Osteocyte (in vitro differentiated cells): ENCODE data around the gene FNDC3B. TPM values are rescaled to one million over a fixed set of nuclear protein-coding genes. Genes with fewer than 3 reads are reported as not detected.

Source experiments
- DNase-seq: peaks from one replicate; pipeline ENCODE4 v3.0.0; 2021; ENCODE audit warnings: mixed read lengths; ENCODE audit not compliant: unreplicated experiment; ENCODE audit errors: extremely low spot score
- H3K27ac Mint-ChIP-seq: one replicate; pipeline ENCODE4 v1.8.0; 2021; ENCODE audit warnings: mild to moderate bottlenecking, mixed read lengths; ENCODE audit not compliant: unreplicated experiment
- H3K27me3 Mint-ChIP-seq: one replicate; pipeline ENCODE4 v1.8.0; 2021; ENCODE audit warnings: mixed read lengths; ENCODE audit not compliant: unreplicated experiment
- H3K36me3 Mint-ChIP-seq: one replicate; pipeline ENCODE4 v1.8.0; 2021; ENCODE audit warnings: mixed read lengths; ENCODE audit not compliant: unreplicated experiment
- H3K4me1 Mint-ChIP-seq: one replicate; pipeline ENCODE4 v1.8.0; 2021; ENCODE audit warnings: mixed read lengths; ENCODE audit not compliant: unreplicated experiment
- H3K4me3 Mint-ChIP-seq: one replicate; pipeline ENCODE4 v1.8.0; 2021; ENCODE audit warnings: mild to moderate bottlenecking, moderate library complexity, mixed read lengths; ENCODE audit not compliant: unreplicated experiment
- H3K9me3 Mint-ChIP-seq: one replicate; pipeline ENCODE4 v1.8.0; 2021; ENCODE audit warnings: mixed read lengths; ENCODE audit not compliant: unreplicated experiment
- CTCF ChIP-seq: fragments of 200-600 bp; sonication (generic); IDR thresholded peaks from 2 replicates; pipeline ENCODE4 v1.5.0; 2021; ENCODE audit warnings: antibody characterized with exemption, mild to moderate bottlenecking, moderate library complexity
- total RNA-seq: library from RNA; stranded (reverse); gene quantifications from 2 replicates; pipeline ENCODE4 v1.2.1, GENCODE V29; 2021

Gene FNDC3B
- total RNA-seq, 1 donor from 2014 or later = 240 TPM

- H3K27ac Mint-ChIP-seq = no peak overlapping the region
Measured at GRCh38 chr3:172402892-172403643, 363.7 kb downstream of the FNDC3B start.

DNA sequence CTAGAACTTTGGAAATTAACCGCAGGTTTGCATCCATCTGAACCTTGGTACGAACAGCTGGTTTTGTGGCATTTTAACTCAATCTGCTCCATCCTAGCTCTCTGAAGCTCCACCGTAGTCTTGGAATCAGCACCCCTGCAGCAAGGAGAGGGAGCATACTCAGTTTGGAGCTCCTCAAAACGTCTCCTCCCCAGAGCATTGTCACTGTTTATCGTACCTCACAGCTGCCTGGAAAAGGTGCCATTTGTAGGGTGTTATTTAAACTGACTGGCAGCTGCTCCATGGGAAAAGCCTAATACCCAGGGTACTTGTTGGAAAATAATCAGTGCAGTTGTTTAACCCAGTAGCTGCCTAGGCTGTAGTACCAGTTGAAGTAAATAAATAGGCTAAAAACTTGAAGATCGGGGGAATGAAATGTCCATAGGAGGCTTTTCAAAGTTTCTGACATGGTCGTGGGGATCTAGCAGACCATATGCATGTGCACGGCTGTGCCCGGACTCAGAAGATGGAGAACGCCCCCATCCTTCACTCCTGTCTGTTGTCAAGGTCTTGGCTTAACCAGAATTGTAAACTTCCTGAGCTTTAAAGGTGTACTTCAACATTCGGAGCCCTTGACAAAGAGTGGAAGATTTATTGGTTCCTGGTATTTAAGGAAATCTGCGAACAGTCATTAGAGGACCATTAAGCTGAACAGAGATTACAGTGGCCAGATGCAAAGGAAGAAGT is 365.0 kb downstream of the FNDC3B start:
- Mint-ChIP-seq H3K9me3 (no peaks in the 10 kb centered on the region), H3K4me3 (no peak overlapping the region), H3K27ac (no peak overlapping the region), H3K36me3 (peaks cover 25% of the 10 kb centered on the region), H3K4me1 (no peaks in the 10 kb centered on the region), H3K27me3 (no peaks in the 10 kb centered on the region)
- no peak for TF ChIP-seq CTCF
- no peak for DNase-seq

More at GRCh38 chr3:172402892-172403643, 363.7 kb downstream of the FNDC3B start:
- no peaks in the 10 kb centered on the region for H3K9me3 Mint-ChIP-seq
- TF ChIP-seq CTCF = no peak
- no peaks in the 10 kb centered on the region for H3K4me1 Mint-ChIP-seq
- H3K4me3 Mint-ChIP-seq = no peak overlapping the region
- peaks cover 34% of the 10 kb centered on the region for H3K36me3 Mint-ChIP-seq
- H3K27me3 Mint-ChIP-seq = no peaks in the 10 kb centered on the region
- no peak for DNase-seq

GRCh38 chr3:172405914-172406313 is 366.5 kb downstream of the FNDC3B start:
- Mint-ChIP-seq H3K4me1 (no peaks in the 10 kb centered on the region), H3K27me3 (no peaks in the 10 kb centered on the region), H3K9me3 (no peaks in the 10 kb centered on the region), H3K27ac (no peak overlapping the region), H3K36me3 (peaks cover 22% of the 10 kb centered on the region), H3K4me3 (no peak overlapping the region)
- no peak for TF ChIP-seq CTCF
- no peak for DNase-seq

- peaks cover 3% of the 10 kb centered on the region for H3K36me3 Mint-ChIP-seq
Measured at GRCh38 chr3:172407872-172408271, 368.5 kb downstream of the FNDC3B start.

More at GRCh38 chr3:172407872-172408271, 368.5 kb downstream of the FNDC3B start:
- Mint-ChIP-seq H3K27me3 (no peaks in the 10 kb centered on the region), H3K4me1 (no peaks in the 10 kb centered on the region), H3K9me3 (no peaks in the 10 kb centered on the region), H3K4me3 (no peak overlapping the region), H3K27ac (no peak overlapping the region)
- DNase-seq = no peak
- TF ChIP-seq CTCF = no peak
